ENCODE measurements around the gene CD53.

DNA sequence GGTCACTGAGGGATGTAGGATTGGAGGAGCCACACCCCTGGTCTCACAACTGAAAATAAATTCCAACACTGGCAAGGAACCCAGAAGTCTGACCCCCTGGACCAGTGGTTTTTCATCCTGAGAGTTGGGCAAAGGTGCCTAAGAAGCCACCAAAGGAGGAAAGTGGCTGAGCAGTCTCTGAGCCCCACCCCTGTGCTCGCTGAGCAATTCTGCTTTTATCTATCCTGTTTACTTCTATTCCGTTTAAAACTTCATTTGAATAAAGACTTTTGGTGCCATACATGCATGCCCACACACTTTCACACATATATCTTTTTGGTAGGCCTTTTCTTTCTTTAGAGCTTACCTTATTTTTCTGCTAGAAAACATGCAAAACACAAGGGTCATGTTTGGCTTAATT, 13.9 kb upstream of the CD53 start:
- TF ChIP-seq POLR2AphosphoS5 (IDR thresholded peaks at IDR 0.05; ENCODE audit: low read depth, low read length) (no peak), TAF1 (IDR thresholded peaks at IDR 0.05; ENCODE audit: borderline replicate concordance, insufficient read depth, low read length) (no peak), REST (IDR thresholded peaks at IDR 0.05; ENCODE audit: insufficient read depth in 1 of 2, low read depth in 2 of 2, low read length in 2 of 2) (no peak), SIN3A (IDR thresholded peaks at IDR 0.05; ENCODE audit: borderline replicate concordance, insufficient read depth, low read length) (no peak)
